COLO668 (cell line): Measurements from ENCODE around the gene AFAP1.

Experiments used
- DNase-seq: peaks from one replicate; lab custom pipeline; 2025; ENCODE audit not compliant: unreplicated experiment; lab: John Stamatoyannopoulos, UW

AFAP1 gene

GRCh38 chr4:7774301-7775294, 165.1 kb downstream of the AFAP1 start:
- no peak for DNase-seq

GRCh38 chr4:7773401-7774180, 166.1 kb downstream of the AFAP1 start:
- no peak for DNase-seq

GRCh38 chr4:7772711-7773385, 166.8 kb downstream of the AFAP1 start:
- DNase-seq = no peak

DNA sequence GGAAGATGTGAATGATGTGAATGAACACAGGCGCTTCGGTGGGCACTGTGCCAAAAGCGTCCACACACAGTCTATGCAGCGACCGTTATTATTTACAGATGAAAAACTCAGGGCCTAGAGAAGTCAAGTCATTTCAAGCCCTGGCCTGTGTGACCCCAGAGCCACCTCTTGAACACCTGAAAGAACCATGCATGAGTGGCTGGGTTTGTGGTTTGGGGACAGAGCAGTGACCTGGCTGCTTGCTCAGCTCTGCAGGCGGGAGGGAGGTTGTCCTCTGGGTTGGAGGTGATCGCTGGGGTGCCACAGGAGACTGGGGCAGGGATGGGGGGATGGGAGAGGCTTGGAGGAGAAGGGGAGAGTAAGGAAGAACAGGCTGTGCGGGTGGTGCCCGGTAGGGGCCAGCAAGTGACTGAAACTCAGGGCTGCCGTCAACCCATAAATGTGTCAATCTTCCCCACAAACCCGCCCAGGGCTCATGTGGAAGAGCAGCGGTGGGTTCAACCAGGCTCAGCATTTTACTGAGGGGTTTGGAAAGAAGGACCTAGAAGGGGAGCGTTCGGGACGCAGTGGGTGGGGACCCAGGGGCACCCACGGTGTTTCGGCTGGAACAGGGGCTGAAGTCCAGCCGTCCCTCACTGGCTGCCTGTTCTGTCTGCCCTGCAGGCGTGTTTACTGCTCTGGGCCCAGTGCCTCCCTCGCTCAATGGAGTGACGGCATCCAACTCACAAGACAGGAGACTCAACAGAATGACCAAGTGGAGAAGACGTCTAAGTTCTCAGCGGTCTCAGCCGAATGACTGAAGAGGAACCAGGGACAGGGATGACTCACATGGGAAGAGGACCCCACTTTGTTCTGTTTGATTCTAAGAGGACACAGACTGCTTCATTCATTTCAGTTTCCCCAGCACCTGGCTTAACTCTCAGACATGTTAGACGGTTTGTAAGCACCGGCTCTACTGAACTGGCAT, 167.8 kb downstream of the AFAP1 start:
- no peak for DNase-seq

GRCh38 chr4:7771056-7771455, 168.6 kb downstream of the AFAP1 start:
- no peak for DNase-seq

DNA sequence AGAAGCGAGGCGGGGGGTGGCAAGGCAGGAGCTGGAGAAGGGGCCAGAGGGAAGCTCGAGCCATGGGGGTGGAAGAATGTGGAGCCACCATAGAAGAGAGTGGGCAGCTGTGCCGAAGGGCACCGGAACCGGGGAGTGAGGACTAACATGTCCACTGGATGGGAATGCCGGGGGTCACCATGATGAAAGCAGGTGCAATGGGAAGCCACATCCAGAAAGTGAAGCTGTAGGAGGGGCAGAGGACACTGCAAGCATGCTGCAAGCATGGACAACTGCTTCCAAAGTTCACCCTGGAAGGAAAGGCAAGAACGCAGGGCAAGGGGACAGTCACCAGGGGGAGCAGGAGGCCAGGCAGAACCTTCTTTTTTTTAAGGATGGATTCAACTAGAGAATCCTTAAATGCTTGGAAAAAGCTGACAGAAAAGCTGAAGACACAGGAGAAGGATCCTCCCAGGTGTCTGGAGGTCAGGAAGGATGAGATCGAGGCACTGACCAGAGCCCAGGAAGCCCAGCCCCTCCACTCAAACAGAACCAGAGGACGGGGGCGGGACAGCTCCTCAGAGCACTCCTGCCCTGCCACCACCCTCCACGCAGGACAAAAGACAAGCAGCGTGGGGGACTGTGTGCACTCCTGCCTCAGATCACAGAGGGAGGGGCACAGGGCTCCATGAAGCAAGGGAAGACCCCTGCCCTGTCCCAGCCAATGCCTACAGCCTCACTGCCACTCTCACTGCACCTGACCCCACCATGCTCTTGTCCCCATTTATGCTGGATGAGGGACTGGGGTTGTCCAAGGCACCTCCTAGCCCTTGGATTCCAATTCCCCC, 169.2 kb downstream of the AFAP1 start:
- DNase-seq = no peak

DNA sequence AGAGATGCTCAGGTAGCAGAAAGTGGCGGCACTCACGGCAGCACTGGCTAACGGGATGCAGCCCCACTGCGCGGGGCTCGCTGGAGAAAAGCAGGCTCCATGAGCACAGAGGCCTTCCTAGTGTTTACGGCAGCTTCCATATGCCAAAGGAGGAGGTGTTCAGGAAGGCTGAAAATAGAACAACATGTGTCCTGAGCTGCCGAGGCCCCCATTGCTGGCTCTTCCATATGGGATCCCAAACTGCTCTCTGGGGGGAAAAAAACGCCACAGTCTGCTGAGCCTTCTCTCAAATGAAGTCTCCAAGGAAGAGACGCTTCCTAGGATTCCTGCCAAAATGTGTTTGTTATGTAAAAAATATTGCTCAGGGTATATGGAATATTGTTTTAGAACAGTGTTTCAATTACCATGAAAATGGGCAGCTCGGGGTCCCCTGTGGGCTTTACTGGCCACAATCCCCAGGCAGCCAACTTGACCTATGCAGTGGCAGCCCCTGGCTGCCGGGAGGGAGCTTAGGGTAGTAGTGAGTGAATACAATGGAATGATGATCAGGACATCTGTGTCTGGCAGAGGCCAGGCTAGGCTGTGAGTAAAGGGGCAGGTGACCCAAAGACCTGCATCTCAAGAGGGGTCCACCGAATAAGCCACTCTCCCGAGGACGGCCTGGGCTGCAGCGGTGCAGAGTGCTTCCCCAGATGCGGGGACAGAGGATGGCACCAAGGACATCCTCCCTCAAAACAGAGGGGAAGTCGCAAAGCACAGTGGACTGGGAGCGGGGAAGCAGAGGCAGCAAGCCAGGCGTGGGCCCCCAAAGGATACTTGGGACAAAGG, 170.1 kb downstream of the AFAP1 start:
- DNase-seq = no peak

- DNase-seq = no peak
Observed at GRCh38 chr4:7768736-7769135, 170.9 kb downstream of the AFAP1 start.

DNA sequence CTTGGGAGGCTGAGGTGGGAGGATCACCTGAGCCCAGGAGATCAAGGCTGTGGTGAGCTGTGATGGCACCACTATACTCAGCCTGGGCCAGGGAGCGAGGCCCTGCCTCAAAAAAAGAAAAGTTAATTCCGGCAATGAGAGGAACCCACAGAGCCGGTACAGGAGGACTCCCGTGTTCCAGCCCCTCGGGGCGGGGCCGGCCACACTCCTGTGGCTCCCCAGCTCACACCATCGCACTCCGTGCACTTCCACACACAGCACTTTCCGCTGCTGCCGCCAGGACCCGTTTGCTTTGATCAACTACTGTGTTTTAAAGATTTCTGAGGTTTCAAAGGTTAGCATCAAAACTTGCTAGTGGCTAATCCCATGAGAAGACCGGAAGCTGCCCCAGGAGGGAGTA, 171.7 kb downstream of the AFAP1 start:
- DNase-seq = no peak

- no peak for DNase-seq
Observed at GRCh38 chr4:7767526-7767925, 172.1 kb downstream of the AFAP1 start.

DNA sequence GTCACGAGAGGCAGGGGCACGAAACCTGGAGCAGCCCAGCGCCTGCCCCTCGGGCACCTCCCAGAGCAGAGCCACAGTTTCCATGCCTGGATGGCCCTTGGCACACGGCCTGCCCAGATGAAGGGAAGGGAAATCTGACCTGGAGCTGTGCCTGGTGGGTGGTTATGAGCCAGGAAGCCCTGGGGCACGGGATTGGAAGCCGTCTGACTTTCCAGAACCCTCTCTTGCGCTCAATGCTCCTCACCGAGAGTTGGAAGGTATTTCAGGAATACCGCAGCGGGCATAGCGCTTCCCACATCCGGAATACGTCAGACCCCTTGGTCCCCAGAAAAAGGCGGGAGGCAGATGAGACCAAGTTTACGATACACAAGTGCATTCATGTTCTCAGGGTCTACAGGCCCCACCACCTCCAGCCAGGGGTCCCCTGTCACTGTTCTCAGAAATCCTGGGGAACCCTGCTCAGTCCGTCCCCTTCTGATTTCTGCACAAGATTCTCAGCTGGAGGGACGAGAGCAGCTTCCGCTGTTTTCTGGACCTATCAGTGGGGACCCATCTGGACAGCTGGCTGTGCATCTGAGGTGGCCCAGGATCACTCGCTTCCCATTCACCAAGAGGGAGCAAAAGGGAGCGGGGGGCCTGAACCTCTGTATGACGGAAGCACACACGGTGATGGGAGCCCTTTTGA, 172.9 kb downstream of the AFAP1 start:
- no peak for DNase-seq

GRCh38 chr4:7766086-7766485, 173.6 kb downstream of the AFAP1 start:
- DNase-seq = no peak

DNA sequence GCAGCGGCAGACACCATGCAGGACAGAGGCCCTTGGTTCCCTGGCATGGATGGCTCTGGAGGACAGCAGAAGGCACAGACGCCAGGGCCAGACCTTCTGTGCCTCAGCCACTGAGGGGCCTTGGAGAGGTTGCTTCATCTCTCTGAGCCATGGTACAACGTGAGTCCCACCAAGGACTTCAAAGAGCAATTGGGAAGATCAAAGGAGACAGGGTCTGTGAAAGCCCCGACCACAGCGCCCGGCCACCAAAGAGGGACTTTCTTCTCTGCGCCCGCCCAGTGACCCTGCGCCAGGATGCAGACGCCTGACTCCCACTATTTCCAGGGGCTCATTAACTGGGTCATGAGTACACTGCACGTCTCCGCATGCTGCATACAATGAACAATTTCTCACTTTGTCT, 174.0 kb downstream of the AFAP1 start:
- no peak for DNase-seq

- no peak for DNase-seq
Observed at GRCh38 chr4:7764466-7764865, 175.2 kb downstream of the AFAP1 start.

DNA sequence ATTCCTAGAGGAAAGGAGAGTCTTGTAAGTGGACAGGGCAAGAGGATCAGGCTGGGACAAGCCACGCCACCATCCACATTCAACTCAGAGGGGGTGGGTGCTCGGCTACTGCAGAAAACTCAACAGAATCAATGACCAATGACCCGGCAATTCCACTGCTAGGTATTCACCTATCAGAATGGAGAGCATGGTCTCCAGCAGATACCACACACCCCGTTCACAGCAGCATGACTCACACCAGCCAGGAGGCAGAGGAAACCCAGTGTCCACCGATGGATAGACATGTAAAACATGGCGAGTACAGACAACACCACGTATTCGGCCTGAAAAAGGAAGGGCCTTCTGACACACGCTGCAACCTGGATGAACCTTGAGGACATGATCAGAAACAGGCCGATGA, 175.9 kb downstream of the AFAP1 start:
- no peak for DNase-seq

GRCh38 chr4:7763106-7763505, 176.6 kb downstream of the AFAP1 start:
- DNase-seq = no peak

DNA sequence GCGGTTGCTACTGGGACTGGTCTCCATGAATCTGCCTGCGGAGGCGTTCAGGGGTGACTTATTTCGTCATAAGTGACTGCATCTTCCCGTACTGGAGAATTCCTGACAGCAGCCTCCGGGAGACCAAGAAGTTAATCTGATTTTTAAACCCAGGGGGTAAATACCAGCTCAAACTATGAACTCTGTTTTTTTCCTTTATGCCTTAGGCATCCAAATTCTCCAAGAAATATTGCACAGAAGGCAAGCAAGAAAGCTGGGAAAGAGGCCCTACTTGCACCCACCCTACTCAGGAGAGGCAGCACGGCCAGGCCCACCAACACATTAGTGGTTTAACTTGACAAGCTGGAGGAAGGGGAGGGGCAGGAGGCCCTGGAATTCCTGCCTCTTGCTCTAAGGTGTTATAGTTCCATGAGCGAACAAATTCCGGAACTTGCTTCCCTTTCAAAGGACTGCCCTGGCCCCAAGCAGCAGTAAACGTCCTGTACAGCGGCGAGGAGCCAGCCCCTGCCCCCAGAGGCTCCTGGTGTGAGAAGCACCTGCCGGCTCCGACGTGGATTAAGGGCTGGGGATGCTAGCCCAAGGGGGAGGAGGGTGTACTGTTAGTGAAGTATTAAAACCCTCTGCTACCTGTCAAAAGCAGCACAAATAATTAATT, 177.2 kb downstream of the AFAP1 start:
- no peak for DNase-seq

DNA sequence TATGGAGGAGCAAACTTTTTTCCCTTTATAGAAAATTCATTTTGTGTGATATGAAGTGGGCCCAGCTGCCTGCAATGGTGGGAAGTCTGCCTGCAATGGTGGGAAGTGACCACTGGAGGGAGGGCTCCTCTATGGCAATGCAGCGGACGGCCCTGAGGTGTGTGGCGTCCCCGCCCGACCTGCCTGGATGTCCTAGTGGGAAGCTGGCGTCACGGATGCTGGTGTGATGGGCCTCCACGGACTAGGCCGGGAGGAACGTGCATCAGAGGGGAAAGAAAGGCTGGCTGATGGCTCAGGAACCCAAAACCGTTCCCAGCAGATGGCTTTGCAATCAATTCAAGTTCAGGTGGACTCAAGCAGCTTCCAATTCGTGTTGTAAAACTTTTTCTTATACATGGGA, 177.9 kb downstream of the AFAP1 start:
- DNase-seq = peak; percentile 57
